ENCODE data around the gene CEMIP.

DNA sequence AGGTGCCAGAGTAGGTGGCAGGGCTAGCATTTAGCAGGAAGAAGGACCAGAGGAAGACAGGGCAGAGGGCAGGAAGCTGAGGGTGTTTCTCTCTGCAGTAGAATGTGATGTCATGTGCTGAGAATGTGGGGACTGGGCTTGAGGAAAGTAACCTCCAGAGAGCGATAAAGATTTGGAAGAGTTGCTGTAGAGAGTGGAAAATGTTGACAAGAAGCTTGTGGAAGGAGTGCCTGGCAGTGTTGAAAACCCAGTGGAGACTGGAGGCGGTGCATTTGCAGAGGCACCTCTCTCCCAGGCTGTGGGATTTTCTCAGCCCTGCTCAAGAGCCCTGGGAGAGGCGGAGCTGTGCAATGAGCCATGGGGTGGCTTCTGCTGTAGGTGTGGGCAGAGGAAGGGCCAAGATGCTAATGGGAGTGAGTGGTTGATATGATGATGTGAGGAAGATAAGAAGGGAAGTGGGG is 155.6 kb downstream of the CEMIP start:
- TF ChIP-seq, protein P1, sequence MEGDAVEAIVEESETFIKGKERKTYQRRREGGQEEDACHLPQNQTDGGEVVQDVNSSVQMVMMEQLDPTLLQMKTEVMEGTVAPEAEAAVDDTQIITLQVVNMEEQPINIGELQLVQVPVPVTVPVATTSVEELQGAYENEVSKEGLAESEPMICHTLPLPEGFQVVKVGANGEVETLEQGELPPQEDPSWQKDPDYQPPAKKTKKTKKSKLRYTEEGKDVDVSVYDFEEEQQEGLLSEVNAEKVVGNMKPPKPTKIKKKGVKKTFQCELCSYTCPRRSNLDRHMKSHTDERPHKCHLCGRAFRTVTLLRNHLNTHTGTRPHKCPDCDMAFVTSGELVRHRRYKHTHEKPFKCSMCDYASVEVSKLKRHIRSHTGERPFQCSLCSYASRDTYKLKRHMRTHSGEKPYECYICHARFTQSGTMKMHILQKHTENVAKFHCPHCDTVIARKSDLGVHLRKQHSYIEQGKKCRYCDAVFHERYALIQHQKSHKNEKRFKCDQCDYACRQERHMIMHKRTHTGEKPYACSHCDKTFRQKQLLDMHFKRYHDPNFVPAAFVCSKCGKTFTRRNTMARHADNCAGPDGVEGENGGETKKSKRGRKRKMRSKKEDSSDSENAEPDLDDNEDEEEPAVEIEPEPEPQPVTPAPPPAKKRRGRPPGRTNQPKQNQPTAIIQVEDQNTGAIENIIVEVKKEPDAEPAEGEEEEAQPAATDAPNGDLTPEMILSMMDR (tag by site-specific recombination; IDR thresholded peaks at IDR 0.05): no peak
- TF ChIP-seq ZNF426 (tag by site-specific recombination; IDR thresholded peaks at IDR 0.05): no peak
- no peak for TF ChIP-seq ZNF416 (tag by site-specific recombination; IDR thresholded peaks at IDR 0.05)
- TF ChIP-seq, protein P2, sequence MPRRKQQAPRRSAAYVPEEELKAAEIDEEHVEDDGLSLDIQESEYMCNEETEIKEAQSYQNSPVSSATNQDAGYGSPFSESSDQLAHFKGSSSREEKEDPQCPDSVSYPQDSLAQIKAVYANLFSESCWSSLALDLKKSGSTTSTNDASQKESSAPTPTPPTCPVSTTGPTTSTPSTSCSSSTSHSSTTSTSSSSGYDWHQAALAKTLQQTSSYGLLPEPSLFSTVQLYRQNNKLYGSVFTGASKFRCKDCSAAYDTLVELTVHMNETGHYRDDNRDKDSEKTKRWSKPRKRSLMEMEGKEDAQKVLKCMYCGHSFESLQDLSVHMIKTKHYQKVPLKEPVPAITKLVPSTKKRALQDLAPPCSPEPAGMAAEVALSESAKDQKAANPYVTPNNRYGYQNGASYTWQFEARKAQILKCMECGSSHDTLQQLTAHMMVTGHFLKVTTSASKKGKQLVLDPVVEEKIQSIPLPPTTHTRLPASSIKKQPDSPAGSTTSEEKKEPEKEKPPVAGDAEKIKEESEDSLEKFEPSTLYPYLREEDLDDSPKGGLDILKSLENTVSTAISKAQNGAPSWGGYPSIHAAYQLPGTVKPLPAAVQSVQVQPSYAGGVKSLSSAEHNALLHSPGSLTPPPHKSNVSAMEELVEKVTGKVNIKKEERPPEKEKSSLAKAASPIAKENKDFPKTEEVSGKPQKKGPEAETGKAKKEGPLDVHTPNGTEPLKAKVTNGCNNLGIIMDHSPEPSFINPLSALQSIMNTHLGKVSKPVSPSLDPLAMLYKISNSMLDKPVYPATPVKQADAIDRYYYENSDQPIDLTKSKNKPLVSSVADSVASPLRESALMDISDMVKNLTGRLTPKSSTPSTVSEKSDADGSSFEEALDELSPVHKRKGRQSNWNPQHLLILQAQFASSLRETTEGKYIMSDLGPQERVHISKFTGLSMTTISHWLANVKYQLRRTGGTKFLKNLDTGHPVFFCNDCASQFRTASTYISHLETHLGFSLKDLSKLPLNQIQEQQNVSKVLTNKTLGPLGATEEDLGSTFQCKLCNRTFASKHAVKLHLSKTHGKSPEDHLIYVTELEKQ (tag by site-specific recombination; IDR thresholded peaks at IDR 0.05; ENCODE audit: borderline replicate concordance): no peak
- TF ChIP-seq ZNF23 (tag by site-specific recombination; IDR thresholded peaks at IDR 0.05; ENCODE audit: borderline replicate concordance): no peak
- no peak for TF ChIP-seq SALL2 (tag by site-specific recombination; IDR thresholded peaks at IDR 0.05; ENCODE audit: borderline replicate concordance)
- no peak for TF ChIP-seq ZBTB7A (tag by site-specific recombination; IDR thresholded peaks at IDR 0.05; ENCODE audit: low read depth)
- TF ChIP-seq TCF7L2 (IDR thresholded peaks at IDR 0.05; ENCODE audit: borderline replicate concordance, low read depth, low read length): no peak
- no peak for TF ChIP-seq ZNF114 (tag by site-specific recombination; IDR thresholded peaks at IDR 0.05)
- TF ChIP-seq ZSCAN16 (tag by site-specific recombination; IDR thresholded peaks at IDR 0.05): no peak
- TF ChIP-seq, protein P3, sequence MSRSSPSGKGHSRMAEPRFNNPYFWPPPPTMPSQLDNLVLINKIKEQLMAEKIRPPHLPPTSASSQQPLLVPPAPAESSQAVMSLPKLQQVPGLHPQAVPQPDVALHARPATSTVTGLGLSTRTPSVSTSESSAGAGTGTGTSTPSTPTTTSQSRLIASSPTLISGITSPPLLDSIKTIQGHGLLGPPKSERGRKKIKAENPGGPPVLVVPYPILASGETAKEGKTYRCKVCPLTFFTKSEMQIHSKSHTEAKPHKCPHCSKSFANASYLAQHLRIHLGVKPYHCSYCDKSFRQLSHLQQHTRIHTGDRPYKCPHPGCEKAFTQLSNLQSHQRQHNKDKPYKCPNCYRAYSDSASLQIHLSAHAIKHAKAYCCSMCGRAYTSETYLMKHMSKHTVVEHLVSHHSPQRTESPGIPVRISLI (tag by site-specific recombination; IDR thresholded peaks at IDR 0.05): no peak
- TF ChIP-seq, protein P4, sequence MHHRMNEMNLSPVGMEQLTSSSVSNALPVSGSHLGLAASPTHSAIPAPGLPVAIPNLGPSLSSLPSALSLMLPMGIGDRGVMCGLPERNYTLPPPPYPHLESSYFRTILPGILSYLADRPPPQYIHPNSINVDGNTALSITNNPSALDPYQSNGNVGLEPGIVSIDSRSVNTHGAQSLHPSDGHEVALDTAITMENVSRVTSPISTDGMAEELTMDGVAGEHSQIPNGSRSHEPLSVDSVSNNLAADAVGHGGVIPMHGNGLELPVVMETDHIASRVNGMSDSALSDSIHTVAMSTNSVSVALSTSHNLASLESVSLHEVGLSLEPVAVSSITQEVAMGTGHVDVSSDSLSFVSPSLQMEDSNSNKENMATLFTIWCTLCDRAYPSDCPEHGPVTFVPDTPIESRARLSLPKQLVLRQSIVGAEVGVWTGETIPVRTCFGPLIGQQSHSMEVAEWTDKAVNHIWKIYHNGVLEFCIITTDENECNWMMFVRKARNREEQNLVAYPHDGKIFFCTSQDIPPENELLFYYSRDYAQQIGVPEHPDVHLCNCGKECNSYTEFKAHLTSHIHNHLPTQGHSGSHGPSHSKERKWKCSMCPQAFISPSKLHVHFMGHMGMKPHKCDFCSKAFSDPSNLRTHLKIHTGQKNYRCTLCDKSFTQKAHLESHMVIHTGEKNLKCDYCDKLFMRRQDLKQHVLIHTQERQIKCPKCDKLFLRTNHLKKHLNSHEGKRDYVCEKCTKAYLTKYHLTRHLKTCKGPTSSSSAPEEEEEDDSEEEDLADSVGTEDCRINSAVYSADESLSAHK (tag by site-specific recombination; IDR thresholded peaks at IDR 0.05): no peak
- no peak for TF ChIP-seq ZNF76 (tag by site-specific recombination; IDR thresholded peaks at IDR 0.05; ENCODE audit: borderline replicate concordance, low read depth)
- TF ChIP-seq, protein P5, sequence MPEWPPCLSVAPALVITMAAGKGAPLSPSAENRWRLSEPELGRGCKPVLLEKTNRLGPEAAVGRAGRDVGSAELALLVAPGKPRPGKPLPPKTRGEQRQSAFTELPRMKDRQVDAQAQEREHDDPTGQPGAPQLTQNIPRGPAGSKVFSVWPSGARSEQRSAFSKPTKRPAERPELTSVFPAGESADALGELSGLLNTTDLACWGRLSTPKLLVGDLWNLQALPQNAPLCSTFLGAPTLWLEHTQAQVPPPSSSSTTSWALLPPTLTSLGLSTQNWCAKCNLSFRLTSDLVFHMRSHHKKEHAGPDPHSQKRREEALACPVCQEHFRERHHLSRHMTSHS (tag by site-specific recombination; IDR thresholded peaks at IDR 0.05): no peak

Data from HEK293 (cell line).